Measurements from ENCODE around the gene TRAPPC12.
"Not testable (repeated sequence)": the region's sequence is repeated elsewhere in the genome, so short reads cannot be mapped to it uniquely, and the experiment has no call there.

TRAPPC12 gene

GRCh38 chr2:3498783-3499394 is 119.4 kb downstream of the TRAPPC12 start:
- DNase-seq (ENCODE audit: extremely low read depth in 1 of 2, low read depth in 1 of 2), result no peak

DNA sequence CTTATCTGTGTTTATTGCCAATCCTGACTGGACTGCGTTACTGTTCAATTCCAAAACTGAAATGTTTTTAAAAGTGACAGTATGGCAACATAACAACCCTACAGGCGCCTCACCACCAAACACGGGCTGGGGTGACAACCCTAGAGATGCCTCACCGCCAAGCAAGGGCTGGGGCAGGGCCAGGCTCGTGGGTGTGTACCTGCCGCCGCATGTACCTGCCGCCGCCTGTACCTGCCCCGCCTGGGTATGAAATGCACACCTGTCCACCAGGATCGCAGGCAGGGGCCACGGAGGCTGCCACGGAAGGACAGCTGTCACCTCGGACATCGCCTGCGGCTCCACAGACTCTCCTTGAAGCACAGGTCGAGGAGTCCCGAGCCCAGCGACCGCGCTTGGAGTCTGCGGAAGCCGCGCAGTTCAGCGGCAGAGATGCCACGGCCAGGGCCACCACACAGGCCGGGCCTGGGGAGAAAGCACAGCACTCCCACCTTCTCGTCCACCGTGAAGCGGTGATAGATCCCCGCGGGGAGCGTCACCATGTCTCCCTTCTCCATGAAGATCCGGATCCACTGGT is 120.9 kb downstream of the TRAPPC12 start:
- no peak for DNase-seq (ENCODE audit: extremely low read depth in 1 of 2, low read depth in 1 of 2)

GRCh38 chr2:3503046-3503445 is 123.6 kb downstream of the TRAPPC12 start:
- DNase-seq (ENCODE audit: extremely low read depth in 1 of 2, low read depth in 1 of 2), result no peak

DNA sequence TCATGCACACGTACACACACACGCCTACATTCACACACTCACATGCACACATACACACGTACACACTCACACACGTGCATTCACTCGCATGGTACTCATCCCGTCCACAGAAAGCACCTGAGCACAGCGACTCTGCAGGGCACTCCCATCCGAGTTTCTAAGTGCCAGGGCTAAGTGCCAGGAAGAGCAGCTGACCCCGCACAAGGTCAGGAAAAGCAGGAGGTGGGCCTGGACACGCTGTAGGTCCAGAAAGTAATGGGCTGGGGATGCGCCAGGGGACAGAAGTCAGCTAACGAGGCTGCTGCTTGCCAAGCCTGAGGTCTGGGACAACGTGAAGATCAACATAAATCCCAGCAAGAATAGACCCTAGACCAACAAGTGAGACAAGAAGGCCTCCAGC is 124.0 kb downstream of the TRAPPC12 start:
- DNase-seq (ENCODE audit: extremely low read depth in 1 of 2, low read depth in 1 of 2), result no peak

- DNase-seq (ENCODE audit: extremely low read depth in 1 of 2, low read depth in 1 of 2), result no peak
These were observed 125.2 kb downstream of the TRAPPC12 start for GRCh38 chr2:3504741-3505140.

- no peak for DNase-seq (ENCODE audit: extremely low read depth in 1 of 2, low read depth in 1 of 2)
These were observed 126.3 kb downstream of the TRAPPC12 start for GRCh38 chr2:3505771-3506170.

GRCh38 chr2:3512086-3512485 is 132.6 kb downstream of the TRAPPC12 start:
- DNase-seq (ENCODE audit: extremely low read depth in 1 of 2, low read depth in 1 of 2), result no peak

- no peak for DNase-seq (ENCODE audit: extremely low read depth in 1 of 2, low read depth in 1 of 2)
These were observed 133.7 kb downstream of the TRAPPC12 start for GRCh38 chr2:3513026-3513810.

DNA sequence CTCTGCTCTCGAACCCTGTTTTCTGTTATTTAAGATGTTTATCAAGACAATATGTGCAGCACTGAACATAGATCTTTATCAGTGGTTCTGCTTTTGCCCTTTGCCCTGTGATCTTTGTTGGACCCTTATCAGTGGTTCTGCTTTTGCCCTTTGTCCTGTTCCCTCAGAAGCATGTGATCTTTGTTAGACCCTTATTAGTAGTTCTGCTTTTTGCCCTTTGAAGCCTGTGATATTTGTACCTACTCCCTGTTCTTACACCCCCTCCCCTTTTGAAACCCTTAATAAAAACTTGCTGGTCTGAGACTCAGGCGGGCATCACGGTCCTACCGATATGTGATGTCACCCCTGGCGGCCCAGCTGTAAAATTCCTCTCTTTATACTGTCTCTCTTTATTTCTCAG is 135.9 kb downstream of the TRAPPC12 start:
- not testable (repeated sequence) for DNase-seq (ENCODE audit: extremely low read depth in 1 of 2, low read depth in 1 of 2)

DNA sequence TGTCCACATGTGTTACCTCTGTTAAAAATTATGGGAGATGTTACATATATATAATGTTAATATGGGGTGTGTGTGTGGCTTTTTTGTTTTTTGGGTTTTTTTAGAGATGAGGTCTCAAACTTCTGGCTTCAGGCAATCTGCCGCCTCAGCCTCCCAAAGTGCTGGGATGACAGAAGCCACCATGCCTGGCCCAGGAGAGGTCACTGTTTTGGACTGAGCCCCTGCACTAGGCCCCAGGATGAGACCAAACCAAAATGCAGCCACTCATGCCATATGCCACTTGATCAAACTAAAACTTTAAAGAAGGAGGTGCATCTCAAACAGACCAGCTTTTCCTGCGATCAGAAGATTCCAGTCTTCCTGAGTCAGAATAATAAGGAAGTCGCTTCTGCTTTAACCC is 137.3 kb downstream of the TRAPPC12 start:
- DNase-seq (ENCODE audit: extremely low read depth in 1 of 2, low read depth in 1 of 2), result no peak

DNA sequence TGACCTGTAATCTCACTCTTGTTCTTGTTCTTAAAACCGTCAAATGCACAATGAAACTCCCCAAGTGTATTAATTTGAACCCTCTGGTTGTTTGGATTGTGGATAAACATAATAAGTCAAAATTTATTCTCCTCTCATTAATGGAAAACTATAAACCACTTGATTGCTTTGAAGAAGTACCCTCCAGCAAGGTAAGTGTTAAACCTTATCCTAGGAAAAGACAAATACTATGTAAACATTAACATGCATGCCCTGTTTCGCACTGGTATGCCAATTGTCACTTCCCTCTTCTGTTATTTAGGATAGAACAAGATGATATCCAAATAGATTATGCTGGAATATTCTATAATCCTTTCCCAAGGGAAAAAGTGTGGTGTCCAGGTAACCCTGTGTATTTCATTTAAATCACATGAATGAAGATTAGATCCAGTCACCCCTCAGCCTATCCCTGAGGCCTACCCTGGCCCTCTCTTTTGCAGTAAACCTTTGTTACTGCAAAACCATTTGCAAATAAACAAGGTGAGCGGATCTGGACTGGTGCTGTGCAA is 138.5 kb downstream of the TRAPPC12 start:
- no peak for DNase-seq (ENCODE audit: extremely low read depth in 1 of 2, low read depth in 1 of 2)

- DNase-seq (ENCODE audit: extremely low read depth in 1 of 2, low read depth in 1 of 2), result peak; percentile 98
These were observed 139.2 kb downstream of the TRAPPC12 start for GRCh38 chr2:3518496-3519254.

DNA sequence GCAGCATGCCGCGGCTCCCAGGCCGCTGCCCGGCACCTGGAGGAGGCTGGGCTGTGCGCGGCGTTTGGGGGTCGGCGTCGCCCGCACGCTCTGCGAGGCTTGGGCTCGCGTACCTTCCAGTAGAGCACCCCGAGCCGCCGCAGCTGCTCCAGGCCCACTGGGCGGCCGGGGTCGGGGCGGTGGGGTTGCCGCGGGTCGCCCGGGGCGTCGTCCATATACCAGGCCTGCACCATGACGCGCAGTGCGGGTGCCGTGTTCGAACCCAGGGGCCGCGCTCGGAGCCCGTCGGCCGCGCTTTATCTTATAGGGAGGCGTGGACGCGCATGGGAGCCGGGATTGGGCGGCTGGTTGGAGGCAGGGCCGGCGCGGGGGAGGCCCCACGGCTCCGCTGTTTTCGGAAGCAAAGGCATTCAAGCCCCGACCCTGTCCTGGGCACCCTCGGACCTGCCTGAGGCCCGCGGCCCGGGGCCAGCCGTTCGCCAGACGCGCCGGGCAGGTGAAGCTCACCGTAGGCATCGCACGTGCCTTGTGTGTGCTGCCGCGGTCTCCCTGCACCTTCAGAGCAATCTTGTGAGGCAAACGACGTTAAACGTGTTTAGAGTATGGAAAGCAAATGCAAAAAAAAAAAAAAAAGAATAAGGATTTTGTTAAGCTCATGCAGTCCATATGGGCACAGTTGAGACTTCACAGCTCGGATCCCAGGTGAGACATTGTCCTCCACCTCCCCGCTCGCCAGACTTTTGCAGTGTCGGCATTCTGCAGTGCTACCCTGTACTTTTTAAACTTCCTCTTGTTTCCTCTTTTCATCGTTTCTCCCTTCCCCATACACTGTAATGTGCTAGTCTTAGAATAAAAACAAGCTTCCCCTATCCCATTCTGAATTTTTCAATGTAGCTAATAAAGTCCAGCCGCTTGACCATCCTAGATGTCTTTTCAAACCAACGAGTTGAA is 140.0 kb downstream of the TRAPPC12 start, which contains the start of gene ADI1:
ADI1 (minus strand) TSS at position 277 of the 951 bp plus-strand sequence; CDS start at position 233, 44 bp downstream.
- DNase-seq (ENCODE audit: extremely low read depth in 1 of 2, low read depth in 1 of 2), result peak; percentile 27 to 59

GRCh38 chr2:3520591-3520990 is 141.1 kb downstream of the TRAPPC12 start:
- no peak for DNase-seq (ENCODE audit: extremely low read depth in 1 of 2, low read depth in 1 of 2)

GRCh38 chr2:3522961-3523421 is 143.5 kb downstream of the TRAPPC12 start:
- DNase-seq (ENCODE audit: extremely low read depth in 1 of 2, low read depth in 1 of 2), result no peak

DNA sequence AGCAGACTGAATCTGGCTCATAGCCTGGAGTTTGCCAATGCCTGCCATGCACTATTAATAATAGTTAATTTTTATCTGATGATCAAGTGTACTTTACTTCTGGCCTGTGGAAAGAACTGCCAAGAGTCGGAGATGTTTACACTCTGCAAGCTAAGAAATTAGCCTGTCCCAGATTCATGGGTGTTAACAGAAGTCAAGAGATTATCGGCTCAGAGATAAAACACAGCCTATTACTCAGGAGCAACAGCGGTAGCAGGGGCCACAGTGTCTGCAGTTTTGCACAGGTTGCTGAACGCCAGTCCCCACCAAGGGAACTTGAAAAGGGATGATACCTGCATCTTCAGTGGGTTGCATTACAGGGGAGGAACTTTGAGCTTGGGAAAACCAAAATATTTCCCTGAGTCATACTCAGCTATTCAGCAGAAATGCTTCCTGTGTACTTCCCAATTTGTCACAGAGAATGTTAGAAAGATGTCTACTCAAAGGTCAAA is 144.1 kb downstream of the TRAPPC12 start:
- DNase-seq (ENCODE audit: extremely low read depth in 1 of 2, low read depth in 1 of 2), result no peak

DNA sequence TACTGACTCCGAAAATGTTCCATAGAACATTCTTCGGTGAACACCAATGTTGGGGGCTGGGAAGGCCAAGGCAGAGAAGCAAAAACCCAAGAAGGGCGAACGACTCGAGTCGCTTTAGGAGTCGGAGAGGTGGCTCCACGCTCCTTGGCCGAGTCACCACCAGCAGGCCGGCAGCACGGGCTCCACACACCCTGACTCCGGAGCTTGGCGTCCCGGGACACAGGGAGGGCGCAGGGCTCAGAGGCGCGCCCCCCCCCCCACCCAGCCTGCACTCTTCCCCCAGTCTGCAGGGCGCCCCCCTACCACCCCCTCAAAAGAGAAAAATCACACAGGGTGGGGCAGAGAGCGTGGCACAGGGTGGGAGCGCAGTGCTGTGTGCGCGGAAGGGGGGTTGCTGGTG is 147.4 kb downstream of the TRAPPC12 start:
- no peak for DNase-seq (ENCODE audit: extremely low read depth in 1 of 2, low read depth in 1 of 2)

DNA sequence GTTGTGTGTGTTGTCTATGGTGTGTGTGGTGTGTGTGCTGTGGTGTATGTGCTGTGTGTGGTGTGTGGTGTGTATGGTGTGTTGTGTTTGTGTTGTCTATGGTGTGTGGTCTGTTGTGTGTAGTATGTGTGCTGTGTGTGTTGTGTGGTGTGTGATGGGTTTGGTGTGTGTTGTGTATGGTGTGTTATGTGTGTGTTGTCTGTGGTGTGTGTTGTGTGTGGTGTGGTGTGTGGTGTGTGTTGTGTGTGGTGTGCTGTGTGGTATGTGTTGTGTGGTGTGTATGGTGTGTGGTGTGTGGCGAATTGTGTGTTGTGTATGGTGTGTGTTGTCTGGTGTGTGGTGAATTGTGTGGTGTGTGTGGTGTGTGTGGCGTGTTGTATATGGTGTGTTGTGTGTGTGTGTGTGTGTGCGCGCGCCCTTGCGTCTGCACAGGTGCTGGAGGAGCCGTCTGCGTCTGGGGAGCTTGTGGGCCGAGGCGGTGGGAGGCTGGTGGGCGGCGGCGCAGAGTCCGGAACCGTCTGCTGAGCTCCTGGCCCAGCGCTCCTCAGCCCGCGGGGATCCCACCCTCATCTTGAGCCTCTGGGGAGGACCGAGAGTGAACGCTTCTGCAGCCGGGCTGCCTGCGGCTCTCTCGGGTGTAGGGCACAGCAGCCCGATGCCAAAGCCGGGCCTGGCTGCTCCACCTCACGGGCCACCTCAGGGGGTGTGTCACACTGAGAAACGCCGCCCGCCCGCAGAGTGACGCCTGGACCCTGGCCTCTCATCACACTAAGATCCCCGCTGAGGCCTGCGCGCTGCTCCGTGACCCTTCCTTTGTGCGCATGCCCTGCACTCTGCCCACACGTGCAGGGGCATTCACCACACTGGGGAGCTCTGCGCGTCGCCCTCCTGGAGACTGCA is 148.6 kb downstream of the TRAPPC12 start:
- no peak for DNase-seq (ENCODE audit: extremely low read depth in 1 of 2, low read depth in 1 of 2)
